Prostate gland (tissue), 2 donors: ENCODE results near the gene HLX.

ENCODE experiments used
- POLR2AphosphoS5 ChIP-seq: sonication (generic); formaldehyde crosslinking; IDR thresholded peaks from one replicate; pipeline ENCODE4 v1.6.1; 2017; ENCODE audit warnings: antibody characterized with exemption
- TF ChIP-seq, protein P1 (sequence below), 4 experiments: fragments of 200-600 bp in 2 of 4; fragments of 450-650 bp in 2 of 4; sonication (generic) in 2 of 4; IDR thresholded peaks; 1 replicate in 3 of 4; 2 replicates in 1 of 4; pipeline ENCODE4 v1.5.1; 2016 to 2019; ENCODE audit warnings: antibody characterized with exemption in 4 of 4, mild to moderate bottlenecking in 2 of 4, moderate library complexity in 2 of 4

DNA sequence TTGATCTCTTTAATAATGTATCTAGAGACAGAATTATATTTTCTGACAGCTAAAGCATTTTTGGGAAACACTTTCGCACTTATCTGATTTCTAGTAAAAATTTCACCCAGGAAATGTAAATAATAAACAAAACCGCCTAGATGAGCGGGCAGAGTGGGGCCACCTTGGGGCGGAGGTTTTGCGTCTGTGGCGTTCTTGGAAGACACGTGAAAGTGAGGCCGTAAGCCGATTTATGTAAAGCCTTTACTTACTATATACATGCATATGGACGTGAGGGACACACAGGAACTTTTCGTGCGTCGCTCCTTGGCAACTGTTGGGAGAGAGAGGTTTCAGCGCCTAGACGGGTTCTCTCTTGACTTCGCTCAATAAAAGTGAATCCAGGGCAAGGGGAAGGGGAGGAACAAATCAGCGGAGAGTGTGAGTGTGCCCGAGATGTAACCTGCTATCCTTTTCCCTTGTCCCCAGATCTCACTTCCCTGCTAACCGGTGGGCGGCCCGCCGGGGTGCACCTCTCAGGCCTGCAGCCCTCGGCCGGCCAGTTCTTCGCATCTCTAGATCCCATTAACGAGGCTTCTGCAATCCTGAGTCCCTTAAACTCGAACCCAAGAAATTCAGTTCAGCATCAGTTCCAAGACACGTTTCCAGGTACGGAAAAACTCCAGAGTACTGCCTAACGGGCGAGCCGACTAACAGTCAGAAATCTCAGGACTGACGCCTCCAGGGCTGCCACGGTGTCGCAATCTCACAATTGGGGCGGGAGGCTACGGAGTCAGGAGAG lies 1.7 kb downstream of the HLX start:
- TF ChIP-seq POLR2AphosphoS5, result no peak
- TF ChIP-seq, protein P1, sequence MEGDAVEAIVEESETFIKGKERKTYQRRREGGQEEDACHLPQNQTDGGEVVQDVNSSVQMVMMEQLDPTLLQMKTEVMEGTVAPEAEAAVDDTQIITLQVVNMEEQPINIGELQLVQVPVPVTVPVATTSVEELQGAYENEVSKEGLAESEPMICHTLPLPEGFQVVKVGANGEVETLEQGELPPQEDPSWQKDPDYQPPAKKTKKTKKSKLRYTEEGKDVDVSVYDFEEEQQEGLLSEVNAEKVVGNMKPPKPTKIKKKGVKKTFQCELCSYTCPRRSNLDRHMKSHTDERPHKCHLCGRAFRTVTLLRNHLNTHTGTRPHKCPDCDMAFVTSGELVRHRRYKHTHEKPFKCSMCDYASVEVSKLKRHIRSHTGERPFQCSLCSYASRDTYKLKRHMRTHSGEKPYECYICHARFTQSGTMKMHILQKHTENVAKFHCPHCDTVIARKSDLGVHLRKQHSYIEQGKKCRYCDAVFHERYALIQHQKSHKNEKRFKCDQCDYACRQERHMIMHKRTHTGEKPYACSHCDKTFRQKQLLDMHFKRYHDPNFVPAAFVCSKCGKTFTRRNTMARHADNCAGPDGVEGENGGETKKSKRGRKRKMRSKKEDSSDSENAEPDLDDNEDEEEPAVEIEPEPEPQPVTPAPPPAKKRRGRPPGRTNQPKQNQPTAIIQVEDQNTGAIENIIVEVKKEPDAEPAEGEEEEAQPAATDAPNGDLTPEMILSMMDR (IDR thresholded peaks at IDR 0.05), result no peak
